Spleen (tissue), 11 donors: ENCODE data around the gene TEKTIP1. TPM values are rescaled to one million over a fixed set of nuclear protein-coding genes. Genes with fewer than 3 reads are reported as not detected.

ENCODE experiments used
- DNase-seq: peaks from one replicate; pipeline ENCODE4 v3.0.0-alpha.2; 2020
- H3K27ac ChIP-seq, 8 donors: fragments of 200-600 bp; sonication (generic) in 7 of 8; 1 replicate in 4 of 8; 2 replicates in 4 of 8; pipeline versions ENCODE4 v1.5.0 to v1.8.0; 2016 to 2021; ENCODE audit warnings: inconsistent platforms in 4 of 8, mild to moderate bottlenecking in 4 of 8, moderate library complexity in 1 of 8
- H3K27me3 ChIP-seq, 7 donors: fragments of 200-600 bp; sonication (generic) in 6 of 7; replicated peaks in 1 of 7; 1 replicate in 4 of 7; 2 replicates in 3 of 7; pipeline versions ENCODE4 v1.5.0 to v1.8.0; 2016 to 2021; ENCODE audit warnings: inconsistent platforms in 3 of 7, mild to moderate bottlenecking in 1 of 7
- H3K36me3 ChIP-seq, 6 donors: fragments of 200-600 bp; sonication (generic) in 5 of 6; 1 replicate in 4 of 6; 2 replicates in 2 of 6; pipeline versions ENCODE4 v1.5.0 to v1.8.0; 2016 to 2021; ENCODE audit warnings: inconsistent platforms in 2 of 6
- H3K4me1 ChIP-seq, 6 donors: fragments of 200-600 bp; sonication (generic) in 5 of 6; 1 replicate in 3 of 6; 2 replicates in 3 of 6; pipeline versions ENCODE4 v1.5.0 to v1.8.0; 2016 to 2021; ENCODE audit warnings: inconsistent platforms in 3 of 6
- H3K4me3 ChIP-seq, 8 donors: fragments of 200-600 bp; sonication (generic) in 7 of 8; 1 replicate in 4 of 8; 2 replicates in 4 of 8; pipeline versions ENCODE4 v1.5.0 to v1.8.0; 2016 to 2021; ENCODE audit warnings: inconsistent platforms in 4 of 8, mild to moderate bottlenecking in 4 of 8, moderate library complexity in 2 of 8
- H3K9me3 ChIP-seq, 8 donors: fragments of 200-600 bp; sonication (generic) in 7 of 8; 1 replicate in 4 of 8; 2 replicates in 4 of 8; pipeline versions ENCODE4 v1.5.0 to v1.8.0; 2016 to 2021; ENCODE audit warnings: inconsistent platforms in 4 of 8
- CTCF ChIP-seq, 11 experiments: fragments of 200-600 bp in 7 of 11; fragments of 450-650 bp in 4 of 11; sonication (generic) in 4 of 11; IDR thresholded peaks in 8 of 11; conservative IDR thresholded peaks in 3 of 11; 1 replicate in 7 of 11; 2 replicates in 4 of 11; pipeline versions ENCODE4 v1.4.0 to v1.8.0; 2016 to 2021; ENCODE audit warnings: antibody characterized with exemption in 11 of 11, inconsistent platforms in 4 of 11, mild to moderate bottlenecking in 1 of 11
- POLR2A ChIP-seq, 3 donors: fragments of 450-650 bp; IDR thresholded peaks; one replicate each; pipeline ENCODE4 v1.5.1; 2017; ENCODE audit warnings: antibody characterized with exemption in 3 of 3, mild to moderate bottlenecking in 1 of 3
- POLR2AphosphoS5 ChIP-seq, 3 donors: sonication (generic); formaldehyde crosslinking; IDR thresholded peaks; one replicate each; pipeline ENCODE4 v1.5.1; 2017; ENCODE audit warnings: antibody characterized with exemption in 3 of 3
- WGBS, 5 donors: extraction: QIAGEN DNeasy Blood & Tissue Kit in 3 of 5; methylation state at CpG; one replicate each; pipeline versions ENCODE4 v1.1.5 to v1.1.7; 2013 to 2018; 5-methylcytosine and 5-hydroxymethylcytosine counted together
- intact Hi-C: fragments of 100-400 bp; cut with DNase I; formaldehyde crosslinking; loops from one replicate; pipeline ENCODE4 v1.15.0; 2023; ENCODE audit warnings: low total_unique reads
- polyA plus RNA-seq, 3 donors: library from polyadenylated mRNA; stranded (reverse); fragments of 200-250 nt; gene quantifications; one replicate each; pipeline ENCODE4 v1.2.1, GENCODE V29; 2013
- total RNA-seq, 7 donors: library from RNA; depleted of rRNA in 3 of 7; stranded (reverse); fragments of >200 nt in 3 of 7; fragmentation: NEBNext Ultra II Directional in 4 of 7; extraction: Animal tissue kit (Norgen Biotek cat#: 25700) in 4 of 7; gene quantifications; one replicate each; pipeline versions ENCODE4 v1.1.0 to v1.2.1, GENCODE V29; 2016 to 2021
- donor health status: healthy with polysubstance abuse.
- donor health status: DM: no; HTN: no; CAD: no; lungs with moderate emphysema.
- donor health status: DM: no; HTN: no; CAD: no.
- donor health status: Bipolar disorder and iron deficiency.
- donor health status: healthy.
- donor health status: DM: no; HTN: no; CAD: no.
- donor health status: DM: yes; HTN: yes; CAD: no.

TEKTIP1 gene
- total and polyA plus RNA-seq, 10 donors, result 1.2 to 7.4 (median 3.1) TPM; not detected in 1

DNA sequence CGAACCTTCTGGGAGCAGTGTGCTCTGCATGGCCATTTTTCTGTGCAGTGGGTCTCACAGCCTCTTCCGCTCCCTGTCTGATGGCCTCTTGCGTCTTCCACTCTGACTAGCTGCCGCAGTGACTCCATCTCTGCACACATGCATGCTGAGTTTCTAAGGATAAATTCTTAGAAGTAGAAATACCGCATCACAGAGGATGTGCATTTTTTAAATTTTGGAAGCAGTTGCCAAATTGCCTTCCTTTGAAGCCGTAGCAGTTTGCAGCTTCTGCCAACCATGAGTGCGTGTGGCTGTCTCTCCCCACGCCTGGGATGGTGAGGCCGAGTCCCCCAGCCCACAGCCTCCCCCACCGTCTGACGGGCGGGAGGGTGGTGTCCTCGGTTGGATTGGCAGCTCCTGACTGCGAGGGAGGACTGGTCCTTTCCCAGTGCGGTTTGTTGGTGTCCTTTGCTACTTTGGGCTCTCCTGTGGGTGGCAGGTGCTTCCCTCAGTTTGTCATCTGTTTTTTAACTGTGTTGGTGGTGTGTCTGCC is 23.0 kb upstream of the TEKTIP1 start:
- Histone ChIP-seq H3K4me1 (peaks cover 13 to 99% (median 42%) of the 10 kb centered on the region in 6 donors), H3K27ac (peak overlapping the region in 3 of 8 donors; percentile 21 to 47 (median 25)), H3K36me3 (peaks cover 0 to 68% (median 10%) of the 10 kb centered on the region in 6 donors), H3K4me3 (no peak overlapping the region), H3K9me3 (no peaks in the 10 kb centered on the region), H3K27me3 (no peaks in the 10 kb centered on the region)
- intact Hi-C loops, result no loop called here
- 59 to 77% (median 68%) methylated on average over 14 to 15 of the region's 15 CpGs for WGBS, 5 donors
- TF ChIP-seq CTCF (IDR thresholded peaks at IDR 0.05 in 8 of 11, conservative IDR thresholded peaks at IDR 0.05 in 3 of 11), result no peak
- TF ChIP-seq POLR2AphosphoS5 (IDR thresholded peaks at IDR 0.05), result peak in 2 of 3 donors; percentile 23 to 60
- DNase-seq, result no peak

DNA sequence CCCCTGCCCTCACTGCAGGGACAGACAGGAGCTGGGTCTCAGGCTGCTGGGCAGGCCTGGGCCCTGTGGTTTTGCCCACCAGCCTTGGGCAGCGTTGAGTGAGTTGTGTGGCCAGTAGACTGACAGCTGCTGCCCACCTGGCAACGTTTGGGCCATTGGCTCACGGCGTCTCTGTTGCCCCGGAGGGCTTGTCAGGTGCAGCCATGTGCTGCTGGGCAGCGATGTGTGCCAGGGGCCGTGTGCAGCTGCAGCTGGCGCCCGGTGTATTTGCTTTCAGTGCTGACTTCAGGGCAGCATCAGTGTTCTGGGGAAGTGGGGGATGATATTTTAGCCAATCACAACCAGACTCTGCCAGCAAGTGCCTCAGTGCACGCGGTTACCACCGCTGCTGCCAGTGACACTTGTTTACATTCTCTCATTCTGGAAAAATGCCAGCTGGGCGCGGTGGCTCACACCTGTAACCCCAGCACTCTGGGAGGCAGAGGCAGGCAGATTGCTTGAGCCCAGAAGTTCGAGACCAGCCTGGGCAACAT is 22.2 kb upstream of the TEKTIP1 start:
- H3K27ac ChIP-seq, result peak overlapping the region in 3 of 8 donors; percentile 21 to 59 (median 47)

GRCh38 chr19:3517638-3518037 is 21.3 kb upstream of the TEKTIP1 start:
- 80 to 89% (median 84%) methylated on average over 2 of the region's 2 CpGs for WGBS, 5 donors

More for the DNA sequence above, 22.2 kb upstream of the TEKTIP1 start:
- Histone ChIP-seq H3K4me3 (no peak overlapping the region), H3K4me1 (peaks cover 13 to 93% (median 38%) of the 10 kb centered on the region in 6 donors), H3K36me3 (peaks cover 0 to 68% (median 10%) of the 10 kb centered on the region in 6 donors), H3K9me3 (no peaks in the 10 kb centered on the region), H3K27me3 (no peaks in the 10 kb centered on the region)
- TF ChIP-seq POLR2A (IDR thresholded peaks at IDR 0.05), result no peak
- TF ChIP-seq POLR2AphosphoS5 (IDR thresholded peaks at IDR 0.05), result peak; percentile 25 to 70 (median 51)
- intact Hi-C loops, result no loop called here
- WGBS, 5 donors, result 52 to 70% (median 58%) methylated on average over 10 to 15 of the region's 15 CpGs
- no peak for DNase-seq

DNA sequence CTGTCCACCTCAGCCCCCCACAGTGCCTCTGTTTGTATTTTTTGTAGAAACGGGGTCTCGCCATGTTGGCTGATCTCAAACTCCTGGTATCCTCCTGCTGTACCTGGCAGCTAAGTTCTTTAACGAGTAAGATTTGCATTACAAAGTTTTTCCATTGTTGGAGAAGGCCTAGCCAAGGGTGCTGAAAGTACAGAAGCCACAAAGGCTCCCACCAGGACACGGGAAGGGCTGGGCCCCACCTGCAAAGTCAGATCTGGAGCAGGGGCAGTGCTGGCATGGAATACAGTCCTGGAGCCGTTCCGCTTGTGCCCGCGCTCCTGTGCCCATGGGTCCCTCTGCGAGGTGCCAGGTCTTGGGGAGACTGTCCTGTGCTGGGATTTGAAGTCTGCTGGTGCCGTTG is 20.7 kb upstream of the TEKTIP1 start:
- Histone ChIP-seq H3K4me1 (peaks cover 10 to 78% (median 31%) of the 10 kb centered on the region in 6 donors), H3K9me3 (no peaks in the 10 kb centered on the region), H3K27me3 (no peaks in the 10 kb centered on the region), H3K4me3 (no peak overlapping the region), H3K27ac (no peak overlapping the region), H3K36me3 (peaks cover 0 to 68% (median 21%) of the 10 kb centered on the region in 6 donors)
- TF ChIP-seq CTCF (IDR thresholded peaks at IDR 0.05 in 8 of 11, conservative IDR thresholded peaks at IDR 0.05 in 3 of 11) (no peak), POLR2A (IDR thresholded peaks at IDR 0.05) (no peak), POLR2AphosphoS5 (IDR thresholded peaks at IDR 0.05) (no peak)
- DNase-seq, result no peak
- 87 to 94% (median 92%) methylated on average over 8 to 10 of the region's 10 CpGs for WGBS, 5 donors
- intact Hi-C loops, result no loop called here

More at GRCh38 chr19:3517638-3518037, 21.3 kb upstream of the TEKTIP1 start:
- Histone ChIP-seq H3K4me1 (peaks cover 10 to 84% (median 34%) of the 10 kb centered on the region in 6 donors), H3K36me3 (peaks cover 0 to 68% (median 15%) of the 10 kb centered on the region in 6 donors), H3K9me3 (no peaks in the 10 kb centered on the region), H3K27me3 (no peaks in the 10 kb centered on the region), H3K4me3 (no peak overlapping the region), H3K27ac (no peak overlapping the region)
- intact Hi-C loops, result no loop called here
- DNase-seq, result no peak
- no peak for TF ChIP-seq POLR2AphosphoS5 (IDR thresholded peaks at IDR 0.05)
- TF ChIP-seq CTCF (IDR thresholded peaks at IDR 0.05 in 8 of 11, conservative IDR thresholded peaks at IDR 0.05 in 3 of 11), result no peak
- TF ChIP-seq POLR2A (IDR thresholded peaks at IDR 0.05), result no peak
